ENCODE results near the gene NID2. TPM values are rescaled to one million over a fixed set of nuclear protein-coding genes. Genes with fewer than 3 reads are reported as not detected.
A peak's percentile ranks its signal among the peaks of the same experiment; 100 is the strongest.

Gene NID2
- total and polyA plus RNA-seq, 2 of the 4 experiments (the other 2 are of a cell fraction) = 101 to 303 TPM

DNA sequence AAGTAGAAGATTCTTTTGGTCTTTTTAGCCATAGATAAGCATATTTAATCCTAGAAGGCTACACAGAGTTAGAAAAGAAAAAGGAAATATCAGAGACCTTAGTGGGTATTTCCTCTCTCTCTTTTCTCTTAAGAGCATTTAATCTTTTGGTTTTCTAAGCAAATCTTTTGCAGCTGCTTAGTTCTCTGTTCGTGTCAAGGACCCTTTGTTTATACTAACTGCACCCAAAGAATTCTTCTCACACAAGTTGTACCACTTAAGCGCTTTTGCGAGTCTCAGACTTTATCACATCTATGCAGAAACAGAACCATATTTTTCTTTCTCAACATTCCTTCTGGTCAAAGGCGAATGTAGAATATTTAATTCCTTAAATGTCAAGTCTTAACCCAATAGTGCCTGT, 17.9 kb upstream of the NID2 start:
- peak overlapping the region; percentile 75 for H2BK5ac ChIP-seq (ENCODE audit: low read depth, low read length, poor library complexity, severe bottlenecking)
- H2BK15ac ChIP-seq (ENCODE audit: low read depth, low read length) = no peak overlapping the region
- peak overlapping the region; percentile 22; the same call in 1 of the 2 replicates for H2BK20ac ChIP-seq (ENCODE audit: low read depth, low read length)
- no peak overlapping the region for H2AK9ac ChIP-seq (replicated peaks; ENCODE audit: low read depth, low read length, poor library complexity)
- no peak overlapping the region; the same call in 1 of the 2 replicates for H3K27ac ChIP-seq (ENCODE audit: insufficient read depth, low read length)
- no peak overlapping the region for H3K56ac ChIP-seq (ENCODE audit: extremely low read depth, insufficient read depth, low read length)
- no peak overlapping the region for H2AK5ac ChIP-seq (ENCODE audit: low read depth, low read length)
- DNase-seq (peak; percentile 81), ATAC-seq (ENCODE audit: low read depth) (peak; percentile 60)
- POLR2A ChIA-PET (ENCODE audit: unreplicated experiment) = no interaction called here
- 0 out of 2 replicates have a peak overlapping the region, but pooled peaks have one; percentile 22 for H3K14ac ChIP-seq (replicated peaks; ENCODE audit: low read depth, low read length)
- in situ Hi-C loops (cut with MboI; ENCODE audit: low sequenced_read_pairs) = no loop called here
- dilution Hi-C loops (cut with HindIII; ENCODE audit: low sequenced_read_pairs, unreplicated experiment) = no loop called here
- H2BK120ac ChIP-seq (ENCODE audit: low read depth, low read length) = peak overlapping the region; percentile 38; the same call in 1 of the 2 replicates
- no peak overlapping the region for H3K9ac ChIP-seq (ENCODE audit: low read depth, low read length)
- TF ChIP-seq BHLHE40 (IDR thresholded peaks at IDR 0.05; ENCODE audit: low read depth, low read length) (no peak), RFX5 (IDR thresholded peaks at IDR 0.05; ENCODE audit: low read depth, low read length) (no peak), NFE2L2 (IDR thresholded peaks at IDR 0.05; ENCODE audit: low read depth, low read length) (no peak), CEBPB (IDR thresholded peaks at IDR 0.05; ENCODE audit: low read depth, low read length) (no peak), SMC3 (IDR thresholded peaks at IDR 0.05; ENCODE audit: low read depth, low read length) (no peak), RCOR1 (IDR thresholded peaks at IDR 0.05; ENCODE audit: insufficient replicate concordance, low read length) (no peak), MAFK (IDR thresholded peaks at IDR 0.05; ENCODE audit: low read depth, low read length) (no peak), CHD1 (IDR thresholded peaks at IDR 0.05; ENCODE audit: low read depth, low read length) (no peak), FOS (IDR thresholded peaks at IDR 0.05; ENCODE audit: low read depth, low read length) (no peak), MXI1 (IDR thresholded peaks at IDR 0.05; ENCODE audit: borderline replicate concordance, low read depth, low read length) (no peak), RAD21 (IDR thresholded peaks at IDR 0.05; ENCODE audit: low read length) (no peak), POLR2A (IDR thresholded peaks at IDR 0.05; ENCODE audit: low read depth, low read length) (no peak), MAZ (IDR thresholded peaks at IDR 0.05; ENCODE audit: borderline replicate concordance, low read depth, low read length) (no peak)
- TF ChIP-seq, protein P1, sequence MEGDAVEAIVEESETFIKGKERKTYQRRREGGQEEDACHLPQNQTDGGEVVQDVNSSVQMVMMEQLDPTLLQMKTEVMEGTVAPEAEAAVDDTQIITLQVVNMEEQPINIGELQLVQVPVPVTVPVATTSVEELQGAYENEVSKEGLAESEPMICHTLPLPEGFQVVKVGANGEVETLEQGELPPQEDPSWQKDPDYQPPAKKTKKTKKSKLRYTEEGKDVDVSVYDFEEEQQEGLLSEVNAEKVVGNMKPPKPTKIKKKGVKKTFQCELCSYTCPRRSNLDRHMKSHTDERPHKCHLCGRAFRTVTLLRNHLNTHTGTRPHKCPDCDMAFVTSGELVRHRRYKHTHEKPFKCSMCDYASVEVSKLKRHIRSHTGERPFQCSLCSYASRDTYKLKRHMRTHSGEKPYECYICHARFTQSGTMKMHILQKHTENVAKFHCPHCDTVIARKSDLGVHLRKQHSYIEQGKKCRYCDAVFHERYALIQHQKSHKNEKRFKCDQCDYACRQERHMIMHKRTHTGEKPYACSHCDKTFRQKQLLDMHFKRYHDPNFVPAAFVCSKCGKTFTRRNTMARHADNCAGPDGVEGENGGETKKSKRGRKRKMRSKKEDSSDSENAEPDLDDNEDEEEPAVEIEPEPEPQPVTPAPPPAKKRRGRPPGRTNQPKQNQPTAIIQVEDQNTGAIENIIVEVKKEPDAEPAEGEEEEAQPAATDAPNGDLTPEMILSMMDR (conservative IDR thresholded peaks at IDR 0.05; ENCODE audit: low read depth, low read length) = no peak
- TF ChIP-seq, protein P2, sequence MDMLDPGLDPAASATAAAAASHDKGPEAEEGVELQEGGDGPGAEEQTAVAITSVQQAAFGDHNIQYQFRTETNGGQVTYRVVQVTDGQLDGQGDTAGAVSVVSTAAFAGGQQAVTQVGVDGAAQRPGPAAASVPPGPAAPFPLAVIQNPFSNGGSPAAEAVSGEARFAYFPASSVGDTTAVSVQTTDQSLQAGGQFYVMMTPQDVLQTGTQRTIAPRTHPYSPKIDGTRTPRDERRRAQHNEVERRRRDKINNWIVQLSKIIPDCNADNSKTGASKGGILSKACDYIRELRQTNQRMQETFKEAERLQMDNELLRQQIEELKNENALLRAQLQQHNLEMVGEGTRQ (IDR thresholded peaks at IDR 0.05; ENCODE audit: low read depth, low read length) = no peak
- TF ChIP-seq, protein P3, sequence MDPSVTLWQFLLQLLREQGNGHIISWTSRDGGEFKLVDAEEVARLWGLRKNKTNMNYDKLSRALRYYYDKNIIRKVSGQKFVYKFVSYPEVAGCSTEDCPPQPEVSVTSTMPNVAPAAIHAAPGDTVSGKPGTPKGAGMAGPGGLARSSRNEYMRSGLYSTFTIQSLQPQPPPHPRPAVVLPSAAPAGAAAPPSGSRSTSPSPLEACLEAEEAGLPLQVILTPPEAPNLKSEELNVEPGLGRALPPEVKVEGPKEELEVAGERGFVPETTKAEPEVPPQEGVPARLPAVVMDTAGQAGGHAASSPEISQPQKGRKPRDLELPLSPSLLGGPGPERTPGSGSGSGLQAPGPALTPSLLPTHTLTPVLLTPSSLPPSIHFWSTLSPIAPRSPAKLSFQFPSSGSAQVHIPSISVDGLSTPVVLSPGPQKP (IDR thresholded peaks at IDR 0.05; ENCODE audit: borderline replicate concordance, low read depth, low read length) = no peak
- H3K36me3 ChIP-seq (ENCODE audit: control insufficient read depth, insufficient read depth, low read length) = no peaks in the 10 kb centered on the region
- intact Hi-C loops (cut with micrococcal nuclease) = no loop called here
- CTCF ChIA-PET = no interaction called here
- H3K4ac ChIP-seq (ENCODE audit: low read depth, low read length) = no peak overlapping the region
- WGBS, 2 experiments (ENCODE audit: extremely low coverage in 2 of 2, insufficient read length in 1 of 2) = no CpG with 5 or more reads among the region's 4 CpGs
- H4K5ac ChIP-seq (ENCODE audit: low read depth, low read length) = peak overlapping the region; percentile 80; the same call in 1 of the 2 replicates
- peaks cover 4% of the 10 kb centered on the region; the same call in 1 of the 2 replicates for H3K9me3 ChIP-seq (ENCODE audit: control insufficient read depth, insufficient read depth, low read length)
- no peak overlapping the region for H4K91ac ChIP-seq (ENCODE audit: insufficient read depth, low read depth, low read length)
- 0 out of 4 replicates have a peak, but pooled peaks cover 0 to 3% of the 10 kb centered on the region in 2 experiments for H3K79me1 ChIP-seq (ENCODE audit: low read depth in 1 of 2, low read length in 2 of 2)
- H2AFZ ChIP-seq (replicated peaks; ENCODE audit: low read length, poor library complexity) = no peak overlapping the region
- H3K4me1 ChIP-seq (ENCODE audit: control insufficient read depth, insufficient read depth, low read length) = peaks cover 13% of the 10 kb centered on the region
- H4K20me1 ChIP-seq (ENCODE audit: insufficient read depth, low read length) = no peaks in the 10 kb centered on the region
- no peak overlapping the region; the same call in 1 of the 2 replicates for H3K23ac ChIP-seq (ENCODE audit: low read depth, low read length)
- no peaks in the 10 kb centered on the region for H3K27me3 ChIP-seq (ENCODE audit: control insufficient read depth, insufficient read depth, low read length)
- H3K18ac ChIP-seq (ENCODE audit: low read depth, low read length) = peak overlapping the region; percentile 94
- H3K9me1 ChIP-seq (ENCODE audit: insufficient read depth, low read length) = peaks cover 3% of the 10 kb centered on the region
- H3K4me2 ChIP-seq (ENCODE audit: low read depth, low read length) = peak overlapping the region; percentile 25; the same call in 1 of the 2 replicates
- H3K4me3 ChIP-seq (ENCODE audit: insufficient read depth, low read depth, low read length) = no peak overlapping the region
- H4K8ac ChIP-seq (ENCODE audit: low read depth in 2 of 2, low read length in 2 of 2) = peak overlapping the region in 1 of 2 experiments; percentile 6; a peak in 1 of 4 replicates
- BruUV-seq (replicated peaks) = no TSS peak
